RWPE2 (cell line): ENCODE data around the gene ADAT1.

ENCODE experiments used
- ATAC-seq: fragments of 200-7000 bp; cut with Tn5 transposase; 3 replicates; pipeline ENCODE4 v1.9.1; 2021; ENCODE audit warnings: low read depth
- DNase-seq: peaks from one replicate; pipeline ENCODE4 v3.0.0-alpha.2; 2020; ENCODE audit warnings: low spot score
- H3K27ac ChIP-seq: fragments of 450-650 bp; 2 replicates; pipeline ENCODE4 v1.5.1; 2017; ENCODE audit warnings: mild to moderate bottlenecking; ENCODE audit not compliant: poor library complexity, severe bottlenecking
- H3K27me3 ChIP-seq: fragments of 250-450 bp; sonication (Bioruptor Pico); 2 replicates; pipeline ENCODE4 v1.5.1; 2021; ENCODE audit warnings: mild to moderate bottlenecking, moderate library complexity; ENCODE audit not compliant: insufficient read depth, poor library complexity, severe bottlenecking
- H3K36me3 ChIP-seq: fragments of 250-450 bp; sonication (Bioruptor Pico); 2 replicates; pipeline ENCODE4 v1.5.1; 2020; ENCODE audit warnings: low read depth, mild to moderate bottlenecking, moderate library complexity
- H3K4me1 ChIP-seq: fragments of 250-450 bp; sonication (Bioruptor Pico); 2 replicates; pipeline ENCODE4 v1.5.1; 2021; ENCODE audit warnings: mild to moderate bottlenecking, moderate library complexity; ENCODE audit not compliant: insufficient read depth, poor library complexity, severe bottlenecking
- H3K4me3 ChIP-seq: fragments of 250-450 bp; sonication (Bioruptor Pico); 2 replicates; pipeline ENCODE4 v1.5.1; 2021; ENCODE audit warnings: mild to moderate bottlenecking, moderate library complexity; ENCODE audit not compliant: severe bottlenecking
- H3K9me3 ChIP-seq: fragments of 250-450 bp; sonication (Bioruptor Pico); 2 replicates; pipeline ENCODE4 v1.5.1; 2021; ENCODE audit warnings: mild to moderate bottlenecking, moderate library complexity; ENCODE audit not compliant: severe bottlenecking
- CTCF ChIP-seq: fragments of 450-650 bp; IDR thresholded peaks from one replicate; pipeline ENCODE4 v1.5.1; 2017; ENCODE audit warnings: mild to moderate bottlenecking, moderate library complexity; ENCODE audit not compliant: poor library complexity, severe bottlenecking

The ADAT1 gene

GRCh38 chr16:75576384-75576811 lies 46.7 kb downstream of the ADAT1 start:
- DNase-seq: no peak
- no peak for TF ChIP-seq CTCF
- Histone ChIP-seq H3K36me3 (peaks cover 85% of the 10 kb centered on the region), H3K4me3 (no peak overlapping the region), H3K9me3 (no peaks in the 10 kb centered on the region), H3K4me1 (no peaks in the 10 kb centered on the region), H3K27ac (no peak overlapping the region), H3K27me3 (no peaks in the 10 kb centered on the region)
- no peak for ATAC-seq

GRCh38 chr16:75575958-75576357 lies 47.1 kb downstream of the ADAT1 start:
- no peaks in the 10 kb centered on the region for H3K27me3 ChIP-seq
- TF ChIP-seq CTCF: no peak
- H3K9me3 ChIP-seq: no peaks in the 10 kb centered on the region
- no peak overlapping the region for H3K27ac ChIP-seq
- H3K36me3 ChIP-seq: peaks cover 86% of the 10 kb centered on the region
- DNase-seq (no peak), ATAC-seq (no peak)
- no peak overlapping the region for H3K4me3 ChIP-seq
- H3K4me1 ChIP-seq: no peaks in the 10 kb centered on the region

- Histone ChIP-seq H3K4me1 (no peaks in the 10 kb centered on the region), H3K9me3 (no peaks in the 10 kb centered on the region), H3K4me3 (no peak overlapping the region), H3K27ac (no peak overlapping the region), H3K36me3 (peaks cover 91% of the 10 kb centered on the region), H3K27me3 (no peaks in the 10 kb centered on the region)
- DNase-seq: no peak
- no peak for TF ChIP-seq CTCF
- ATAC-seq: no peak
Observed at GRCh38 chr16:75573955-75574354, 49.1 kb downstream of the ADAT1 start.

- H3K27me3 ChIP-seq: no peaks in the 10 kb centered on the region
- ATAC-seq (no peak), DNase-seq (no peak)
- H3K4me1 ChIP-seq: no peaks in the 10 kb centered on the region
- no peaks in the 10 kb centered on the region for H3K9me3 ChIP-seq
- no peak for TF ChIP-seq CTCF
- peaks cover 93% of the 10 kb centered on the region for H3K36me3 ChIP-seq
- H3K4me3 ChIP-seq: no peak overlapping the region
- H3K27ac ChIP-seq: no peak overlapping the region
Observed at GRCh38 chr16:75572864-75573542, 50.1 kb downstream of the ADAT1 start.

- no peak for ATAC-seq
- H3K4me1 ChIP-seq: no peaks in the 10 kb centered on the region
- peaks cover 80% of the 10 kb centered on the region for H3K36me3 ChIP-seq
- H3K9me3 ChIP-seq: no peaks in the 10 kb centered on the region
- no peak overlapping the region for H3K27ac ChIP-seq
- TF ChIP-seq CTCF: no peak
- no peak for DNase-seq
- H3K27me3 ChIP-seq: no peaks in the 10 kb centered on the region
- H3K4me3 ChIP-seq: no peak overlapping the region
Observed at GRCh38 chr16:75570396-75571065, 52.5 kb downstream of the ADAT1 start.
